ENCODE measurements around the gene JUP.

DNA sequence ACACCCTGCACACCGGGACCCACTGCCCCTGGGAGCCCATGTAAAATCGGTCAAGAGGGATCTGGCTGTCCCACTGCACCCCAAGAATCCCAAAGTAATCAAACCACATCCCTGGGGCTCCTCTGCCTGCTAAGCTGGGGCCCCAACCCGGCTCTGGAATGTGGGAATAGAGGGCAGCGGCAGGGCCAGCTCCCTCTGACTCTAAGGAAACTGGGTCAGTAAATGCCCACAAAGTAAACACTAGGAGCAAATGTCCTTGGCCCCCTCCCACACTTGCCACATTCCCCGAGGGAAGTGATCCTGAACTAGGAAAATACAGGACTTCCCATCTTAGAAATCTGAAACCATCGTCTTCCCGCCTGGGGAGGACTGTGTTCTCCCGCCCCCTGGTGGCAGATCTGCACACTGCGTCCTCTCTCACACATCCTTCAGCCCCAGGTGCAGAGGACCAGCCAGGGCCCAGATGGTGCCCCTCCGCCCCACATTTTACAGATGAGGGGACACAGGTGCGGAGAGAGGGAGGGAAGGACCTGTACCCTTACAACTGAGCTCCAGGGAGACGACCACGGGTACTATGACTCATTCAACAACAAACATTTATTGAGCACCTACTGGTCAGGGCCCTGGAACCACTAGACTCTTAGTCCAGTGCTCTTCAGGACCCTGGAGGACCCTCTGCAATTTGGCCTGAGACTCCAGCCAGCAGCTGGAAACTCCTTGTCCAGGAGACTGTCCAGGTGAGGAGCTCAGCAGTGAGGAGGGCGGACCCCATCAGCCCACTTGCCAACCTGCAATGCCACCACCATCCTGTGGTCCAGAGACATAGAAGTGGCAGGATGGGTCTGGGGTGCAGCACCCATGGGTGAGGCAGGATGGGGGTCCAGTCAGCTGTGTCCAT, 15.1 kb upstream of the JUP start:
- TF ChIP-seq, protein P1, sequence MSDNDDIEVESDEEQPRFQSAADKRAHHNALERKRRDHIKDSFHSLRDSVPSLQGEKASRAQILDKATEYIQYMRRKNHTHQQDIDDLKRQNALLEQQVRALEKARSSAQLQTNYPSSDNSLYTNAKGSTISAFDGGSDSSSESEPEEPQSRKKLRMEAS (IDR thresholded peaks at IDR 0.05; ENCODE audit: low read depth): no peak
- TF ChIP-seq, protein P2, sequence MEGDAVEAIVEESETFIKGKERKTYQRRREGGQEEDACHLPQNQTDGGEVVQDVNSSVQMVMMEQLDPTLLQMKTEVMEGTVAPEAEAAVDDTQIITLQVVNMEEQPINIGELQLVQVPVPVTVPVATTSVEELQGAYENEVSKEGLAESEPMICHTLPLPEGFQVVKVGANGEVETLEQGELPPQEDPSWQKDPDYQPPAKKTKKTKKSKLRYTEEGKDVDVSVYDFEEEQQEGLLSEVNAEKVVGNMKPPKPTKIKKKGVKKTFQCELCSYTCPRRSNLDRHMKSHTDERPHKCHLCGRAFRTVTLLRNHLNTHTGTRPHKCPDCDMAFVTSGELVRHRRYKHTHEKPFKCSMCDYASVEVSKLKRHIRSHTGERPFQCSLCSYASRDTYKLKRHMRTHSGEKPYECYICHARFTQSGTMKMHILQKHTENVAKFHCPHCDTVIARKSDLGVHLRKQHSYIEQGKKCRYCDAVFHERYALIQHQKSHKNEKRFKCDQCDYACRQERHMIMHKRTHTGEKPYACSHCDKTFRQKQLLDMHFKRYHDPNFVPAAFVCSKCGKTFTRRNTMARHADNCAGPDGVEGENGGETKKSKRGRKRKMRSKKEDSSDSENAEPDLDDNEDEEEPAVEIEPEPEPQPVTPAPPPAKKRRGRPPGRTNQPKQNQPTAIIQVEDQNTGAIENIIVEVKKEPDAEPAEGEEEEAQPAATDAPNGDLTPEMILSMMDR (IDR thresholded peaks at IDR 0.05): peak; percentile 96
- TF ChIP-seq RAD21 (IDR thresholded peaks at IDR 0.05; ENCODE audit: low read length): peak; percentile 90
- TF ChIP-seq POLR2AphosphoS5 (IDR thresholded peaks at IDR 0.05; ENCODE audit: low read depth, low read length): peak; percentile 59
- TF ChIP-seq JUND (IDR thresholded peaks at IDR 0.05): no peak
- no peak for TF ChIP-seq FOXJ3 (CRISPR knock-in tag; IDR thresholded peaks at IDR 0.05)
- no peak for TF ChIP-seq EP300 (IDR thresholded peaks at IDR 0.05; ENCODE audit: borderline replicate concordance in 1 of 2, low read depth in 1 of 2, low read length in 1 of 2)
- no peak for TF ChIP-seq MEF2A (IDR thresholded peaks at IDR 0.05; ENCODE audit: borderline replicate concordance, low read depth)
- no peak for TF ChIP-seq YY1 (IDR thresholded peaks at IDR 0.05; ENCODE audit: low read depth)
- no peak for TF ChIP-seq TAF1 (IDR thresholded peaks at IDR 0.05; ENCODE audit: borderline replicate concordance, low read depth, low read length)
- no peak for TF ChIP-seq TCF12 (IDR thresholded peaks at IDR 0.05)
- TF ChIP-seq CHD2 (IDR thresholded peaks at IDR 0.05; ENCODE audit: low read length, partially characterized antibody): peak; percentile 29
